HepG2 (cell line): ENCODE results near the gene CREBRF. TPM values are rescaled to one million over a fixed set of nuclear protein-coding genes. Genes with fewer than 3 reads are reported as not detected.

Experiments
- ATAC-seq: fragments of 200-7000 bp; cut with Tn5 transposase; 3 replicates; pipeline ENCODE4 v1.9.1; 2020; ENCODE audit warnings: mild to moderate bottlenecking, moderate library complexity
- BruUV-seq: library from RNA; stranded (reverse); fragments of 400-500 nt; replicated peaks from 2 replicates; lab custom pipeline; 2021; lab: Mats Ljungman, UMichigan
- CTCF ChIA-PET: fragments of 300-600 bp; formaldehyde crosslinking; extraction: SDS; loops from one replicate; lab custom pipeline; 2021; ENCODE audit warnings: low total read pairs, inconsistent platforms, low intra/inter-chr PET ratio; lab: Yijun Ruan, JAX
- POLR2A ChIA-PET: fragments of 350-600 bp; sonication (Branson Sonifier 250); formaldehyde crosslinking; loops from one replicate; lab custom pipeline; 2020; ENCODE audit warnings: antibody characterized with exemption, inconsistent platforms; lab: Yijun Ruan, JAX
- DNase-seq: peaks from one replicate; pipeline ENCODE4 v3.0.0-alpha.2; 2015; ENCODE audit warnings: low spot score
- FAIRE-seq: peaks from 3 replicates; lab custom pipeline; 2011; peaks lifted over from hg19 to GRCh38; lab: Jason Lieb, UNC
- H2AFZ ChIP-seq: one replicate; pipeline ENCODE4 v1.6.1; 2011; ENCODE audit warnings: low read length, inconsistent platforms
- H3K27ac ChIP-seq: fragments of 300-600 bp; 3 replicates; pipeline ENCODE4 v1.8.0; 2011; ENCODE audit warnings: mixed run types, mild to moderate bottlenecking, mixed read lengths, low read length, inconsistent platforms; ENCODE audit not compliant: insufficient read depth; ENCODE audit errors: extremely low read length
- H3K27me3 ChIP-seq, 2 experiments: fragments of 200-600 bp in 1 of 2; 2 replicates in 1 of 2; 3 replicates in 1 of 2; pipeline versions ENCODE4 v1.6.0 to v1.8.0; 2011; ENCODE audit warnings: low read length in 2 of 2, mild to moderate bottlenecking in 2 of 2, moderate library complexity in 2 of 2, inconsistent platforms in 1 of 2; ENCODE audit not compliant: insufficient read depth in 2 of 2, control insufficient read depth in 1 of 2
- H3K36me3 ChIP-seq, 2 experiments: fragments of 200-600 bp in 1 of 2; replicated peaks in 1 of 2; 2 replicates in 1 of 2; 3 replicates in 1 of 2; pipeline versions ENCODE4 v1.5.1 to v1.8.0; 2011; ENCODE audit warnings: low read length in 2 of 2, inconsistent platforms in 1 of 2; ENCODE audit not compliant: insufficient read depth in 2 of 2, control insufficient read depth in 1 of 2
- H3K4me1 ChIP-seq: 2 replicates; pipeline ENCODE4 v1.5.1; 2012; ENCODE audit warnings: low read length, inconsistent platforms; ENCODE audit not compliant: insufficient read depth
- H3K4me2 ChIP-seq: 2 replicates; pipeline ENCODE4 v1.6.0; 2011; ENCODE audit warnings: low read depth, low read length, inconsistent platforms
- H3K4me3 ChIP-seq, 3 experiments: fragments of 200-600 bp in 1 of 3; sonication (generic), shearing (Covaris generic) in 1 of 3; replicated peaks in 1 of 3; 2 replicates each; pipeline ENCODE4 v1.5.1; 2011 to 2016; ENCODE audit warnings: low read length in 3 of 3, inconsistent platforms in 2 of 3, low read depth in 2 of 3, mild to moderate bottlenecking in 2 of 3, control low read depth in 1 of 3, mixed read lengths in 1 of 3; ENCODE audit not compliant: insufficient read depth in 1 of 3
- H3K79me2 ChIP-seq: one replicate; pipeline ENCODE4 v1.6.1; 2011; ENCODE audit warnings: low read length, inconsistent platforms; ENCODE audit not compliant: insufficient read depth
- H3K9ac ChIP-seq: 2 replicates; pipeline ENCODE4 v1.6.0; 2011; ENCODE audit warnings: mild to moderate bottlenecking, low read depth, low read length, inconsistent platforms; ENCODE audit not compliant: insufficient read depth
- H3K9me3 ChIP-seq: 2 replicates; pipeline ENCODE4 v1.5.1; 2012; ENCODE audit warnings: mild to moderate bottlenecking, low read length
- H4K20me1 ChIP-seq: 2 replicates; pipeline ENCODE4 v1.6.0; 2011; ENCODE audit warnings: inconsistent platforms, mild to moderate bottlenecking, low read length, moderate library complexity; ENCODE audit not compliant: insufficient read depth
- BRD4 ChIP-seq: sonication (generic); formaldehyde crosslinking; IDR thresholded peaks from 2 replicates; pipeline ENCODE4 v1.4.0; 2020; ENCODE audit warnings: missing genetic modification reagents
- HNF4G ChIP-seq, 2 experiments: sonication (generic) in 1 of 2; formaldehyde crosslinking in 1 of 2; IDR thresholded peaks; 2 replicates each; pipeline versions ENCODE4 v1.4.0 to v1.6.1; 2011 to 2020; ENCODE audit warnings: borderline replicate concordance in 2 of 2, low read depth in 2 of 2, mild to moderate bottlenecking in 2 of 2, low read length in 1 of 2, missing genetic modification reagents in 1 of 2, moderate library complexity in 1 of 2
- ISL2 ChIP-seq: sonication (generic); formaldehyde crosslinking; IDR thresholded peaks from 2 replicates; pipeline ENCODE4 v1.5.0; 2020; ENCODE audit warnings: missing genetic modification reagents
- NFRKB ChIP-seq: fragments of 450-650 bp; IDR thresholded peaks from 2 replicates; pipeline ENCODE4 v1.6.1; 2017
- PRMT3 ChIP-seq: sonication (generic); formaldehyde crosslinking; IDR thresholded peaks from 2 replicates; pipeline ENCODE4 v1.8.1; 2022; ENCODE audit warnings: low read depth, mild to moderate bottlenecking, moderate library complexity, missing genetic modification reagents, borderline replicate concordance
- RFX3 ChIP-seq: IDR thresholded peaks from 2 replicates; pipeline ENCODE4 v1.6.1; 2016; ENCODE audit warnings: missing biosample characterization, missing genetic modification reagents
- XRCC5 ChIP-seq: fragments of 200-400 bp; formaldehyde crosslinking; optimal IDR thresholded peaks from 2 replicates; pipeline ENCODE3; 2017; ENCODE audit warnings: mild to moderate bottlenecking, low read length
- ZNF550 ChIP-seq: sonication (generic); formaldehyde crosslinking; IDR thresholded peaks from 2 replicates; pipeline ENCODE4 v1.4.0; 2020; ENCODE audit warnings: mild to moderate bottlenecking, missing genetic modification reagents, borderline replicate concordance
- ZNF709 ChIP-seq: sonication (generic); formaldehyde crosslinking; IDR thresholded peaks from 2 replicates; pipeline ENCODE4 v1.5.0; 2020; ENCODE audit warnings: mild to moderate bottlenecking, missing genetic modification reagents
- ZNF792 ChIP-seq: IDR thresholded peaks from 2 replicates; pipeline ENCODE4 v1.6.1; 2016
- ZNF879 ChIP-seq: sonication (generic); formaldehyde crosslinking; IDR thresholded peaks from 2 replicates; pipeline ENCODE4 v1.8.1; 2023; ENCODE audit warnings: missing genetic modification reagents
- in situ Hi-C: cut with HindIII; loops from 2 replicates; pipeline ENCODE4 v1.10.0; 2017; ENCODE audit warnings: low pct_unique_long_range_greater_than_20kb; ENCODE audit not compliant: extremely low pct_ligation_motif_present
- intact Hi-C: fragments of 100-400 bp; cut with micrococcal nuclease; formaldehyde crosslinking; loops from one replicate; pipeline ENCODE4 v1.10.0; 2022; ENCODE audit not compliant: unreplicated experiment
- polyA plus RNA-seq, 8 experiments: library from polyadenylated mRNA; depleted of rRNA in 3 of 8; stranded (reverse) in 7 of 8; unstranded in 1 of 8; fragments of >200 nt; fragmentation: Illumina TruSeq in 4 of 8; extraction: Trizol in 4 of 8; gene quantifications; 2 replicates each; pipeline versions ENCODE4 v1.2.1 to v1.2.3, GENCODE V29; 2011 to 2016; ENCODE audit warnings: low read depth in 4 of 8, missing spikeins in 1 of 8, mixed read lengths in 1 of 8; ENCODE audit not compliant: insufficient read depth in 1 of 8
- total RNA-seq, 5 experiments: library from RNA; depleted of rRNA; stranded (reverse); fragments of >200 nt; fragmentation: Illumina TruSeq; extraction: Trizol; gene quantifications; 2 replicates each; pipeline ENCODE4 v1.2.3, GENCODE V29; 2016; ENCODE audit warnings: low read depth in 1 of 5
- TF ChIP-seq, protein P1 (sequence below): sonication (generic); formaldehyde crosslinking; IDR thresholded peaks from 2 replicates; pipeline ENCODE4 v1.4.0; 2020; ENCODE audit warnings: missing genetic modification reagents, mild to moderate bottlenecking, borderline replicate concordance
- TF ChIP-seq, protein P2 (sequence below): sonication (generic); formaldehyde crosslinking; IDR thresholded peaks from 2 replicates; pipeline ENCODE4 v1.5.1; 2020; ENCODE audit warnings: mild to moderate bottlenecking, missing genetic modification reagents
- TF ChIP-seq, protein P3 (sequence below): sonication (generic); formaldehyde crosslinking; conservative IDR thresholded peaks from 2 replicates; pipeline ENCODE4 v1.5.0; 2020; ENCODE audit warnings: missing genetic modification reagents
- TF ChIP-seq, protein P4 (sequence below): IDR thresholded peaks from 2 replicates; pipeline ENCODE4 v1.6.1; 2016; ENCODE audit warnings: low read depth
- TF ChIP-seq, protein P5 (sequence below): sonication (generic); formaldehyde crosslinking; IDR thresholded peaks from 2 replicates; pipeline ENCODE4 v1.5.0; 2020; ENCODE audit warnings: missing genetic modification reagents

The CREBRF gene
- total and polyA plus RNA-seq, 2 of the 13 experiments (the other 11 are each of a cell fraction or from before 2014, with no cell fraction given): 4.5 to 10.2 TPM

DNA sequence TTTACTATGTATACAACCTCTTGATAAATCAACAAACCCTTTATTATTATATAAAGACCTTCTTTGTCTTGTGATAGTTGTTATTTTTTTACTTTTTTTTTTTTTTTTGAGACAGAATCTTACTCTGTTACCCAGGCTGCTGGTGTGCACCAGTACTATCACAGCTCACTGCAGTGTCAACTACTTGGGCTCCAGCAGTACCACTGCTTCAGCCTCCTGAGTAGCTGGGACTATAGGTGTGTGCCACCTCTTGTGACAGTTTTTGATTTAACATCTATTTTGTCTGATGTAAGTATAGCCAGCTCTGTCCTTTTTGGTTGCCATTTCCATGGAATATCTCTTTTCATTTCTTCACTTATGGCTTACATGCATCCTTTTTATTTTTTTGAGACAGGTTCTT lies 42.6 kb downstream of the CREBRF start:
- H3K4me3 ChIP-seq: no peak overlapping the region
- DNase-seq (no peak), FAIRE-seq (no peak), ATAC-seq (no peak)
- ChIA-PET CTCF (no interaction called here), POLR2A (no interaction called here)
- H3K9ac ChIP-seq: no peak overlapping the region
- no peak overlapping the region for H2AFZ ChIP-seq
- H3K4me1 ChIP-seq: peaks cover 7% of the 10 kb centered on the region
- H3K9me3 ChIP-seq: no peaks in the 10 kb centered on the region
- no peak overlapping the region for H3K27ac ChIP-seq
- no TSS peak for BruUV-seq
- H3K4me2 ChIP-seq: no peak overlapping the region
- in situ Hi-C loops (no loop called here), intact Hi-C loops (no loop called here)
- H3K36me3 ChIP-seq: no peaks in the 10 kb centered on the region
- no peaks in the 10 kb centered on the region for H4K20me1 ChIP-seq
- no peaks in the 10 kb centered on the region for H3K27me3 ChIP-seq
- no peaks in the 10 kb centered on the region for H3K79me2 ChIP-seq
- TF ChIP-seq NFRKB (no peak), ZNF550 (CRISPR knock-in tag) (no peak), ZNF792 (CRISPR knock-in tag) (no peak), ZNF879 (CRISPR knock-in tag) (no peak), ISL2 (no peak), XRCC5 (no peak), RFX3 (no peak), BRD4 (CRISPR knock-in tag) (no peak), HNF4G (IDR thresholded peaks at IDR 0.05; ENCODE audit: borderline replicate concordance, low read depth, low read length) (no peak), HNF4G (CRISPR knock-in tag; IDR thresholded peaks at IDR 0.05; ENCODE audit: borderline replicate concordance, low read depth) (no peak), ZNF709 (CRISPR knock-in tag) (no peak), PRMT3 (CRISPR knock-in tag) (no peak)
- TF ChIP-seq, protein P1, sequence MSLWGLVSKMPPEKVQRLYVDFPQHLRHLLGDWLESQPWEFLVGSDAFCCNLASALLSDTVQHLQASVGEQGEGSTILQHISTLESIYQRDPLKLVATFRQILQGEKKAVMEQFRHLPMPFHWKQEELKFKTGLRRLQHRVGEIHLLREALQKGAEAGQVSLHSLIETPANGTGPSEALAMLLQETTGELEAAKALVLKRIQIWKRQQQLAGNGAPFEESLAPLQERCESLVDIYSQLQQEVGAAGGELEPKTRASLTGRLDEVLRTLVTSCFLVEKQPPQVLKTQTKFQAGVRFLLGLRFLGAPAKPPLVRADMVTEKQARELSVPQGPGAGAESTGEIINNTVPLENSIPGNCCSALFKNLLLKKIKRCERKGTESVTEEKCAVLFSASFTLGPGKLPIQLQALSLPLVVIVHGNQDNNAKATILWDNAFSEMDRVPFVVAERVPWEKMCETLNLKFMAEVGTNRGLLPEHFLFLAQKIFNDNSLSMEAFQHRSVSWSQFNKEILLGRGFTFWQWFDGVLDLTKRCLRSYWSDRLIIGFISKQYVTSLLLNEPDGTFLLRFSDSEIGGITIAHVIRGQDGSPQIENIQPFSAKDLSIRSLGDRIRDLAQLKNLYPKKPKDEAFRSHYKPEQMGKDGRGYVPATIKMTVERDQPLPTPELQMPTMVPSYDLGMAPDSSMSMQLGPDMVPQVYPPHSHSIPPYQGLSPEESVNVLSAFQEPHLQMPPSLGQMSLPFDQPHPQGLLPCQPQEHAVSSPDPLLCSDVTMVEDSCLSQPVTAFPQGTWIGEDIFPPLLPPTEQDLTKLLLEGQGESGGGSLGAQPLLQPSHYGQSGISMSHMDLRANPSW (CRISPR knock-in tag): no peak
- TF ChIP-seq, protein P2, sequence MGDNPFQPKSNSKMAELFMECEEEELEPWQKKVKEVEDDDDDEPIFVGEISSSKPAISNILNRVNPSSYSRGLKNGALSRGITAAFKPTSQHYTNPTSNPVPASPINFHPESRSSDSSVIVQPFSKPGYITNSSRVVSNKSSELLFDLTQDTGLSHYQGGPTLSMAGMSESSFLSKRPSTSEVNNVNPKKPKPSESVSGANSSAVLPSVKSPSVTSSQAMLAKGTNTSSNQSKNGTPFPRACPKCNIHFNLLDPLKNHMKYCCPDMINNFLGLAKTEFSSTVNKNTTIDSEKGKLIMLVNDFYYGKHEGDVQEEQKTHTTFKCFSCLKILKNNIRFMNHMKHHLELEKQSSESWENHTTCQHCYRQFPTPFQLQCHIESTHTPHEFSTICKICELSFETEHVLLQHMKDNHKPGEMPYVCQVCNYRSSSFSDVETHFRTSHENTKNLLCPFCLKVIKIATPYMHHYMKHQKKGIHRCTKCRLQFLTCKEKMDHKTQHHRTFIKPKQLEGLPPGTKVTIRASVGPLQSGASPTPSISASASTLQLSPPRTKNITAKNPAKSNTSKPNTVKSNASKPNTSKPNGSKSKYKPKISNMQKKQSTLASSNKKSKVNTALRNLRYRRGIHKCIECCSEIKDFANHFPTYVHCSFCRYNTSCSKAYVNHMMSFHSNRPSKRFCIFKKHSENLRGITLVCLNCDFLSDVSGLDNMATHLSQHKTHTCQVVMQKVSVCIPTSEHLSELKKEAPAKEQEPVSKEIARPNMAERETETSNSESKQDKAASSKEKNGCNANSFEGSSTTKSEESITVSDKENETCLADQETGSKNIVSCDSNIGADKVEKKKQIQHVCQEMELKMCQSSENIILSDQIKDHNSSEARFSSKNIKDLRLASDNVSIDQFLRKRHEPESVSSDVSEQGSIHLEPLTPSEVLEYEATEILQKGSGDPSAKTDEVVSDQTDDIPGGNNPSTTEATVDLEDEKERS (CRISPR knock-in tag): no peak
- TF ChIP-seq, protein P3, sequence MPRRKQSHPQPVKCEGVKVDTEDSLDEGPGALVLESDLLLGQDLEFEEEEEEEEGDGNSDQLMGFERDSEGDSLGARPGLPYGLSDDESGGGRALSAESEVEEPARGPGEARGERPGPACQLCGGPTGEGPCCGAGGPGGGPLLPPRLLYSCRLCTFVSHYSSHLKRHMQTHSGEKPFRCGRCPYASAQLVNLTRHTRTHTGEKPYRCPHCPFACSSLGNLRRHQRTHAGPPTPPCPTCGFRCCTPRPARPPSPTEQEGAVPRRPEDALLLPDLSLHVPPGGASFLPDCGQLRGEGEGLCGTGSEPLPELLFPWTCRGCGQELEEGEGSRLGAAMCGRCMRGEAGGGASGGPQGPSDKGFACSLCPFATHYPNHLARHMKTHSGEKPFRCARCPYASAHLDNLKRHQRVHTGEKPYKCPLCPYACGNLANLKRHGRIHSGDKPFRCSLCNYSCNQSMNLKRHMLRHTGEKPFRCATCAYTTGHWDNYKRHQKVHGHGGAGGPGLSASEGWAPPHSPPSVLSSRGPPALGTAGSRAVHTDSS (CRISPR knock-in tag): no peak
- TF ChIP-seq, protein P4, sequence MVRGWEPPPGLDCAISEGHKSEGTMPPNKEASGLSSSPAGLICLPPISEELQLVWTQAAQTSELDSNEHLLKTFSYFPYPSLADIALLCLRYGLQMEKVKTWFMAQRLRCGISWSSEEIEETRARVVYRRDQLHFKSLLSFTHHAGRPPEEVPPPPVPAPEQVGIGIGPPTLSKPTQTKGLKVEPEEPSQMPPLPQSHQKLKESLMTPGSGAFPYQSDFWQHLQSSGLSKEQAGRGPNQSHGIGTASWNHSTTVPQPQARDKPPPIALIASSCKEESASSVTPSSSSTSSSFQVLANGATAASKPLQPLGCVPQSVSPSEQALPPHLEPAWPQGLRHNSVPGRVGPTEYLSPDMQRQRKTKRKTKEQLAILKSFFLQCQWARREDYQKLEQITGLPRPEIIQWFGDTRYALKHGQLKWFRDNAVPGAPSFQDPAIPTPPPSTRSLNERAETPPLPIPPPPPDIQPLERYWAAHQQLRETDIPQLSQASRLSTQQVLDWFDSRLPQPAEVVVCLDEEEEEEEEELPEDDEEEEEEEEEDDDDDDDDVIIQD: no peak
- TF ChIP-seq, protein P5, sequence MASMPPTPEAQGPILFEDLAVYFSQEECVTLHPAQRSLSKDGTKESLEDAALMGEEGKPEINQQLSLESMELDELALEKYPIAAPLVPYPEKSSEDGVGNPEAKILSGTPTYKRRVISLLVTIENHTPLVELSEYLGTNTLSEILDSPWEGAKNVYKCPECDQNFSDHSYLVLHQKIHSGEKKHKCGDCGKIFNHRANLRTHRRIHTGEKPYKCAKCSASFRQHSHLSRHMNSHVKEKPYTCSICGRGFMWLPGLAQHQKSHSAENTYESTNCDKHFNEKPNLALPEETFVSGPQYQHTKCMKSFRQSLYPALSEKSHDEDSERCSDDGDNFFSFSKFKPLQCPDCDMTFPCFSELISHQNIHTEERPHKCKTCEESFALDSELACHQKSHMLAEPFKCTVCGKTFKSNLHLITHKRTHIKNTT (CRISPR knock-in tag): no peak
